Vagina (tissue), 2 donors: ENCODE measurements around the gene PRRT3. TPM values are rescaled to one million over a fixed set of nuclear protein-coding genes. Genes with fewer than 3 reads are reported as not detected.

Source experiments
- DNase-seq, 2 donors: peaks; one replicate each; pipeline ENCODE4 v3.0.0-alpha.2; 2017; ENCODE audit errors: extremely low spot score in 2 of 2
- H3K27ac ChIP-seq: fragments of 200-600 bp; sonication (generic); one replicate; pipeline ENCODE4 v1.5.1; 2019
- H3K27me3 ChIP-seq: fragments of 200-600 bp; sonication (generic); one replicate; pipeline ENCODE4 v1.5.1; 2019
- H3K36me3 ChIP-seq, 2 donors: fragments of 200-600 bp; sonication (generic); one replicate each; pipeline ENCODE4 v1.5.1; 2017 to 2019
- H3K4me1 ChIP-seq: fragments of 200-600 bp; sonication (generic); one replicate; pipeline ENCODE4 v1.5.1; 2019
- H3K4me3 ChIP-seq, 2 donors: fragments of 200-600 bp; sonication (generic); 1 replicate in 1 of 2; 2 replicates in 1 of 2; pipeline ENCODE4 v1.5.1; 2016 to 2019
- H3K9me3 ChIP-seq: fragments of 200-600 bp; sonication (generic); one replicate; pipeline ENCODE4 v1.5.1; 2019
- POLR2A ChIP-seq, 2 donors: fragments of 450-650 bp; IDR thresholded peaks; one replicate each; pipeline ENCODE4 v1.6.1; 2017; ENCODE audit warnings: antibody characterized with exemption in 2 of 2, mild to moderate bottlenecking in 2 of 2, moderate library complexity in 2 of 2
- POLR2AphosphoS5 ChIP-seq, 2 donors: sonication (generic); formaldehyde crosslinking; IDR thresholded peaks; one replicate each; pipeline ENCODE4 v1.9.0; 2017; ENCODE audit warnings: antibody characterized with exemption in 2 of 2, mild to moderate bottlenecking in 2 of 2, low read depth in 1 of 2; ENCODE audit not compliant: insufficient read depth in 1 of 2
- intact Hi-C: fragments of 100-400 bp; cut with DNase I; formaldehyde crosslinking; loops from one replicate; pipeline ENCODE4 v1.15.1; 2023
- total RNA-seq: library from RNA; depleted of rRNA; stranded (reverse); fragments of >200 nt; gene quantifications from one replicate; pipeline ENCODE4 v1.2.3, GENCODE V29; 2016
- TF ChIP-seq, protein P1 (sequence below), 3 experiments: fragments of 450-650 bp in 2 of 3; fragments of 200-600 bp in 1 of 3; sonication (generic) in 1 of 3; IDR thresholded peaks; one replicate each; pipeline ENCODE4 v1.5.1; 2017 to 2019; ENCODE audit warnings: antibody characterized with exemption in 3 of 3, mild to moderate bottlenecking in 2 of 3, moderate library complexity in 2 of 3

The PRRT3 gene
- total RNA-seq, 1 donor from 2014 or later = 1.7 TPM

DNA sequence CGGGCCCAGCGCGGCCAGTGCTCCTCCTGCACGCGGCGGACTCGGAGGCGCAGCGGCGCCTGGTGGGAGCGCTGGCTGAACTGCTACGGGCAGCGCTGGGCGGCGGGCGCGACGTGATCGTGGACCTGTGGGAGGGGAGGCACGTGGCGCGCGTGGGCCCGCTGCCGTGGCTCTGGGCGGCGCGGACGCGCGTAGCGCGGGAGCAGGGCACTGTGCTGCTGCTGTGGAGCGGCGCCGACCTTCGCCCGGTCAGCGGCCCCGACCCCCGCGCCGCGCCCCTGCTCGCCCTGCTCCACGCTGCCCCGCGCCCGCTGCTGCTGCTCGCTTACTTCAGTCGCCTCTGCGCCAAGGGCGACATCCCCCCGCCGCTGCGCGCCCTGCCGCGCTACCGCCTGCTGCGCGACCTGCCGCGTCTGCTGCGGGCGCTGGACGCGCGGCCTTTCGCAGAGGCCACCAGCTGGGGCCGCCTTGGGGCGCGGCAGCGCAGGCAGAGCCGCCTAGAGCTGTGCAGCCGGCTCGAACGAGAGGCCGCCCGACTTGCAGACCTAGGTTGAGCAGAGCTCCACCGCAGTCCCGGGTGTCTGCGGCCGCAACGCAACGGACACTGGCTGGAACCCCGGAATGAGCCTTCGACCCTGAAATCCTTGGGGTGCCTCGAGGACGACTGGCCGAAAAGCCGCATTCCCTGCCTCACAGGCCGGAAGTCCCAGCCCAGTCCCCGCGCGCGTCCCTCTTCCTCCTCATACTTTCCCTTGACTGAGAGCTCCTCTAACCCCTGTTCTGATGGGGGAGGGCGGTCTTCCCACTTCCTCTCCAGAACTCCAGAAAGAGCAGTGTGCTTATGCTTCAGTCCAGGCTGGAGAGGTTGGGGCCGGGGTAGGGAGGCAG lies 36.7 kb downstream of the PRRT3 start:
- peak in 1 of 2 donors; percentile 89 for DNase-seq

DNA sequence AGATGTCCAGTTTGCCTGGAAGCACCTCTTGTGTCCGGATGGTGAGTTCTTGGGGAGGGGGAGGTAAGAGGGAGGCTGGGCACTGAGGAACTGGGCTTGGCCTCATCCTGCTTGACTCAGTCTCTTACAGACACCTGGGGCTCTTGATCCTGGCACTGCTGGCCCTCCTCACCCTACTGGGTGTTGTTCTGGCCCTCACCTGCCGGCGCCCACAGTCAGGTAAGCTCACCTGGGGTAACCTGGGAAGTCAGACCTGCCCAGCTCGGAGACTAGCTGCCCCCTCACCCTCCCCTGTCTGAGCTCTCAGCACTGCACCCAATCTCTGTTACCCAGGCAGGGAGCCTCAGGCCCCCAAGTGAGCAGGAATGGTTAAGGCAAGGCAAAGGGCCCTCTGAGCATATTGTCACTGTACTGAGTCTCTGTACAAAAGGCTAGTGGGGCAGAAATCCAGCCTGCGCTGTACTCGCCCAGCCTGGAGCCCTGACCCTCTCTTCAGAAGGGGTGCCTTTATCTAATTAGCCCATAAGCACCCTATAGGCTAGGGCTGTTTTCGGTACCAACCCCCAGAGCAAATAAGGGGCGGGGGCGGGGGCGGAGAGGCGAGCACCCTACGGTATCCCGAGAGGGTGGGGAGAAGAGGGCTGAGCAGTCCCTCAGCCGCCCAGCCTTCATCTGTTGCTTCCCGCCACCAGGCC lies 37.5 kb downstream of the PRRT3 start:
- intact Hi-C loops = loop anchor here (5.0 to 10.0 kb wide), 2 partner anchors 52 to 180 kb away; partner anchors contain the start of gene BRPF1
- H3K9me3 ChIP-seq = no peaks in the 10 kb centered on the region
- peaks cover 61% of the 10 kb centered on the region for H3K4me1 ChIP-seq
- peak overlapping the region; percentile 58 to 76 for H3K4me3 ChIP-seq
- H3K36me3 ChIP-seq = no peaks in the 10 kb centered on the region
- H3K27ac ChIP-seq = peak overlapping the region; percentile 90
- TF ChIP-seq POLR2A (IDR thresholded peaks at IDR 0.05) = no peak
- TF ChIP-seq, protein P1, sequence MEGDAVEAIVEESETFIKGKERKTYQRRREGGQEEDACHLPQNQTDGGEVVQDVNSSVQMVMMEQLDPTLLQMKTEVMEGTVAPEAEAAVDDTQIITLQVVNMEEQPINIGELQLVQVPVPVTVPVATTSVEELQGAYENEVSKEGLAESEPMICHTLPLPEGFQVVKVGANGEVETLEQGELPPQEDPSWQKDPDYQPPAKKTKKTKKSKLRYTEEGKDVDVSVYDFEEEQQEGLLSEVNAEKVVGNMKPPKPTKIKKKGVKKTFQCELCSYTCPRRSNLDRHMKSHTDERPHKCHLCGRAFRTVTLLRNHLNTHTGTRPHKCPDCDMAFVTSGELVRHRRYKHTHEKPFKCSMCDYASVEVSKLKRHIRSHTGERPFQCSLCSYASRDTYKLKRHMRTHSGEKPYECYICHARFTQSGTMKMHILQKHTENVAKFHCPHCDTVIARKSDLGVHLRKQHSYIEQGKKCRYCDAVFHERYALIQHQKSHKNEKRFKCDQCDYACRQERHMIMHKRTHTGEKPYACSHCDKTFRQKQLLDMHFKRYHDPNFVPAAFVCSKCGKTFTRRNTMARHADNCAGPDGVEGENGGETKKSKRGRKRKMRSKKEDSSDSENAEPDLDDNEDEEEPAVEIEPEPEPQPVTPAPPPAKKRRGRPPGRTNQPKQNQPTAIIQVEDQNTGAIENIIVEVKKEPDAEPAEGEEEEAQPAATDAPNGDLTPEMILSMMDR (IDR thresholded peaks at IDR 0.05) = no peak
- no peak for TF ChIP-seq POLR2AphosphoS5 (IDR thresholded peaks at IDR 0.05; ENCODE audit: insufficient read depth in 1 of 2, low read depth in 1 of 2)
- DNase-seq = no peak
- H3K27me3 ChIP-seq = no peaks in the 10 kb centered on the region

More for the DNA sequence above, 36.7 kb downstream of the PRRT3 start:
- peak overlapping the region; percentile 90 for H3K27ac ChIP-seq
- H3K27me3 ChIP-seq = no peaks in the 10 kb centered on the region
- intact Hi-C loops = loop anchor here (2.0 to 10.0 kb wide), 3 partner anchors 17 to 181 kb away; partner anchors contain the start of genes BRPF1 and CRELD1
- H3K9me3 ChIP-seq = no peaks in the 10 kb centered on the region
- H3K36me3 ChIP-seq = peaks cover 0 to 5% of the 10 kb centered on the region in 2 donors
- peak overlapping the region; percentile 58 to 76 for H3K4me3 ChIP-seq
- TF ChIP-seq POLR2A (IDR thresholded peaks at IDR 0.05) = peak in 1 of 2 donors; percentile 7
- TF ChIP-seq, protein P1 (IDR thresholded peaks at IDR 0.05) = peak in 1 of 3 experiments; percentile 33
- TF ChIP-seq POLR2AphosphoS5 (IDR thresholded peaks at IDR 0.05; ENCODE audit: insufficient read depth in 1 of 2, low read depth in 1 of 2) = peak in 1 of 2 donors; percentile 56
- peaks cover 61% of the 10 kb centered on the region for H3K4me1 ChIP-seq

DNA sequence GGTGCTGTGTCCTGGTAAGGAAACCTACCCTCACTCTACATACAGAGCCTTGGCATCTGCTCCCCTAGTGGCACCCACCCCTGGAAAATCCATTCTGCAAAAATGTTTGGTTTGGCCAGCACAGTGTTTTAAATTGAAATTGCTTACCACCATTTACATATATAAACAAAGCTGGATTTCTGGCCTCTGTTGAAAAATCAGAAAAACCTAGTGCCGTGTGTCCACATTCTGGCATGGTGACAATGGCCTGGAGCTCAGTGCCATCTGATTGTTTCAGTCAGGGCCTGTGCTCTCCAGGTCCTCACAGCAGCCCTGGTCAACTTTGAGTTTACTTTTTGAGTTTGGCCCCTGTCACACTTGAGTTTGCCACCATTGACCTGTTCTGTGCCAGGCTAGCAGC lies 38.2 kb downstream of the PRRT3 start:
- no peak for TF ChIP-seq POLR2AphosphoS5 (IDR thresholded peaks at IDR 0.05; ENCODE audit: insufficient read depth in 1 of 2, low read depth in 1 of 2)
- TF ChIP-seq, protein P1 (IDR thresholded peaks at IDR 0.05) = no peak
- no peak for TF ChIP-seq POLR2A (IDR thresholded peaks at IDR 0.05)
- intact Hi-C loops = loop anchor here (10.0 kb wide), 1 partner anchor 179 kb away; the partner anchor contains the start of gene BRPF1

DNA sequence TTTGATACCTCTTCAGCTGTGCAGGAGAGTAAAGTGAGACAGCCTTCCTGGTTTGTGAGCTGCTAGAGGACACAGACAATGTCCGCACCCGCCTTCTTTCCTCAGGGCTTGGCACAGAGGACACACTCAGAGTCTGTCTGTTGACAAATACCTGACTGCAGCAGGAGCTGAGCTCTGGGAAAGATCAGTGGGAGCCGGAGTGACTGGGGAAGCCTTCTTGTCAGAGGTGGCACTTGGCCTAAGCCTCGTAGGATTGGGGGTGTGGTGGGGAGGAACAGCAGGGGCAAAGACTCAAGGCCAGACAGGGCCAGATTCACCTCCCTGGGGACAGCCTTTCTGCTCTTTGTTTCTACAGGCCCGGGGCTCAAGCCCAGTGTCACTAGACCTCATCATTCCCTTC lies 38.6 kb downstream of the PRRT3 start:
- peak overlapping the region; percentile 90 for H3K27ac ChIP-seq
- no peaks in the 10 kb centered on the region for H3K9me3 ChIP-seq
- H3K36me3 ChIP-seq = peaks cover 0 to 7% of the 10 kb centered on the region in 2 donors
- H3K4me3 ChIP-seq = no peak overlapping the region
- H3K27me3 ChIP-seq = no peaks in the 10 kb centered on the region
- TF ChIP-seq POLR2A (IDR thresholded peaks at IDR 0.05) = no peak
- TF ChIP-seq, protein P1 (IDR thresholded peaks at IDR 0.05) = no peak
- no peak for TF ChIP-seq POLR2AphosphoS5 (IDR thresholded peaks at IDR 0.05; ENCODE audit: insufficient read depth in 1 of 2, low read depth in 1 of 2)
- peaks cover 59% of the 10 kb centered on the region for H3K4me1 ChIP-seq
- DNase-seq = no peak
- intact Hi-C loops = loop anchor here (10.0 kb wide), 1 partner anchor 179 kb away; the partner anchor contains the start of gene BRPF1

More for the DNA sequence above, 38.2 kb downstream of the PRRT3 start:
- Histone ChIP-seq H3K9me3 (no peaks in the 10 kb centered on the region), H3K4me3 (no peak overlapping the region), H3K36me3 (peaks cover 0 to 3% of the 10 kb centered on the region in 2 donors), H3K27me3 (no peaks in the 10 kb centered on the region), H3K27ac (peak overlapping the region; percentile 90), H3K4me1 (peaks cover 61% of the 10 kb centered on the region)
- no peak for DNase-seq
